Adipocyte (in vitro differentiated cells): ENCODE data around the gene KIAA1328.
A peak's percentile ranks its signal among the peaks of the same experiment; 100 is the strongest.
"Not testable (repeated sequence)": the region's sequence is repeated elsewhere in the genome, so short reads cannot be mapped to it uniquely, and the experiment has no call there.

Experiments
- DNase-seq: peaks from one replicate; pipeline ENCODE4 v3.0.0-alpha.2; 2015; ENCODE audit warnings: low read depth
- H3K27me3 ChIP-seq: replicated peaks from 2 replicates; pipeline ENCODE4 v1.7.0; 2013; ENCODE audit warnings: mild to moderate bottlenecking, low read length, moderate library complexity; ENCODE audit not compliant: control insufficient read depth, insufficient read depth
- H3K36me3 ChIP-seq: 2 replicates; pipeline ENCODE4 v1.7.0; 2013; ENCODE audit warnings: low read length, mild to moderate bottlenecking, moderate library complexity; ENCODE audit not compliant: control insufficient read depth, insufficient read depth, severe bottlenecking
- H3K4me1 ChIP-seq: 2 replicates; pipeline ENCODE4 v1.7.0; 2013; ENCODE audit warnings: mild to moderate bottlenecking, low read length, moderate library complexity; ENCODE audit not compliant: control insufficient read depth, insufficient read depth
- H3K4me3 ChIP-seq: 2 replicates; pipeline ENCODE4 v1.7.0; 2013; ENCODE audit warnings: mild to moderate bottlenecking, low read length, moderate library complexity
- H3K9ac ChIP-seq: 2 replicates; pipeline ENCODE4 v1.7.0; 2013; ENCODE audit warnings: mild to moderate bottlenecking, low read length, moderate library complexity
- H3K9me3 ChIP-seq: 2 replicates; pipeline ENCODE4 v1.7.0; 2013; ENCODE audit warnings: mild to moderate bottlenecking, low read length, moderate library complexity; ENCODE audit not compliant: control insufficient read depth

Gene KIAA1328

GRCh38 chr18:36811430-36811829 is 17.5 kb upstream of the KIAA1328 start:
- no peaks in the 10 kb centered on the region for H3K9me3 ChIP-seq
- H3K27me3 ChIP-seq: no peaks in the 10 kb centered on the region
- peaks cover 48% of the 10 kb centered on the region for H3K4me1 ChIP-seq
- peaks cover 14% of the 10 kb centered on the region for H3K36me3 ChIP-seq
- peak overlapping the region; percentile 55 for H3K4me3 ChIP-seq
- peak; percentile 48 for DNase-seq
- H3K9ac ChIP-seq: peak overlapping the region; percentile 60

GRCh38 chr18:36811955-36812354 is 17.0 kb upstream of the KIAA1328 start:
- peak; percentile 34 for DNase-seq
- Histone ChIP-seq H3K36me3 (peaks cover 17% of the 10 kb centered on the region), H3K9ac (peak overlapping the region; percentile 60), H3K27me3 (no peaks in the 10 kb centered on the region), H3K9me3 (no peaks in the 10 kb centered on the region), H3K4me1 (peaks cover 48% of the 10 kb centered on the region), H3K4me3 (peak overlapping the region; percentile 55)

- H3K4me3 ChIP-seq: no peak overlapping the region
- no peaks in the 10 kb centered on the region for H3K27me3 ChIP-seq
- DNase-seq: no peak
- H3K4me1 ChIP-seq: peaks cover 48% of the 10 kb centered on the region
- no peaks in the 10 kb centered on the region for H3K9me3 ChIP-seq
- no peak overlapping the region for H3K9ac ChIP-seq
- H3K36me3 ChIP-seq: peaks cover 16% of the 10 kb centered on the region
Measured at GRCh38 chr18:36812678-36813077, 16.2 kb upstream of the KIAA1328 start.

GRCh38 chr18:36813101-36813775 is 15.7 kb upstream of the KIAA1328 start:
- Histone ChIP-seq H3K27me3 (no peaks in the 10 kb centered on the region), H3K9ac (no peak overlapping the region), H3K4me1 (peaks cover 48% of the 10 kb centered on the region), H3K36me3 (peaks cover 20% of the 10 kb centered on the region), H3K4me3 (no peak overlapping the region), H3K9me3 (no peaks in the 10 kb centered on the region)
- no peak for DNase-seq

GRCh38 chr18:36813824-36814223 is 15.1 kb upstream of the KIAA1328 start:
- DNase-seq: no peak
- no peaks in the 10 kb centered on the region for H3K9me3 ChIP-seq
- H3K4me1 ChIP-seq: peaks cover 44% of the 10 kb centered on the region

GRCh38 chr18:36814994-36815393 is 13.9 kb upstream of the KIAA1328 start:
- Histone ChIP-seq H3K4me1 (peaks cover 38% of the 10 kb centered on the region), H3K9ac (no peak overlapping the region), H3K9me3 (no peaks in the 10 kb centered on the region), H3K27me3 (no peaks in the 10 kb centered on the region), H3K4me3 (no peak overlapping the region), H3K36me3 (peaks cover 26% of the 10 kb centered on the region)
- no peak for DNase-seq

More at GRCh38 chr18:36813824-36814223, 15.1 kb upstream of the KIAA1328 start:
- Histone ChIP-seq H3K4me3 (no peak overlapping the region), H3K9ac (no peak overlapping the region), H3K27me3 (no peaks in the 10 kb centered on the region), H3K36me3 (peaks cover 25% of the 10 kb centered on the region)

- H3K27me3 ChIP-seq, H3K9ac ChIP-seq, DNase-seq, H3K4me3 ChIP-seq, H3K9me3 ChIP-seq: not testable (repeated sequence)
- Histone ChIP-seq H3K36me3 (peaks cover 26% of the 10 kb centered on the region), H3K4me1 (peaks cover 28% of the 10 kb centered on the region)
Measured at GRCh38 chr18:36816096-36816495, 12.8 kb upstream of the KIAA1328 start.

- no peaks in the 10 kb centered on the region for H3K27me3 ChIP-seq
- H3K4me3 ChIP-seq: no peak overlapping the region
- H3K9me3 ChIP-seq: no peaks in the 10 kb centered on the region
- H3K4me1 ChIP-seq: peaks cover 19% of the 10 kb centered on the region
- no peak overlapping the region for H3K9ac ChIP-seq
- H3K36me3 ChIP-seq: peaks cover 26% of the 10 kb centered on the region
- no peak for DNase-seq
Measured at GRCh38 chr18:36817039-36817438, 11.9 kb upstream of the KIAA1328 start.

- no peak overlapping the region for H3K9ac ChIP-seq
- no peak for DNase-seq
- H3K4me1 ChIP-seq: peaks cover 3% of the 10 kb centered on the region
- no peak overlapping the region for H3K4me3 ChIP-seq
- H3K9me3 ChIP-seq: no peaks in the 10 kb centered on the region
- H3K36me3 ChIP-seq: peaks cover 26% of the 10 kb centered on the region
- H3K27me3 ChIP-seq: no peaks in the 10 kb centered on the region
Measured at GRCh38 chr18:36818652-36819051, 10.3 kb upstream of the KIAA1328 start.

GRCh38 chr18:36819621-36820020 is 9.3 kb upstream of the KIAA1328 start:
- Histone ChIP-seq H3K9me3 (no peaks in the 10 kb centered on the region), H3K4me3 (no peak overlapping the region), H3K4me1 (no peaks in the 10 kb centered on the region), H3K36me3 (peaks cover 26% of the 10 kb centered on the region), H3K9ac (no peak overlapping the region), H3K27me3 (no peaks in the 10 kb centered on the region)
- DNase-seq: no peak

- no peaks in the 10 kb centered on the region for H3K9me3 ChIP-seq
- no peak for DNase-seq
- H3K27me3 ChIP-seq: no peaks in the 10 kb centered on the region
- no peak overlapping the region for H3K4me3 ChIP-seq
- H3K4me1 ChIP-seq: no peaks in the 10 kb centered on the region
- no peak overlapping the region for H3K9ac ChIP-seq
- peaks cover 18% of the 10 kb centered on the region for H3K36me3 ChIP-seq
Measured at GRCh38 chr18:36821681-36822080, 7.2 kb upstream of the KIAA1328 start.

- H3K4me3 ChIP-seq: no peak overlapping the region
- H3K9me3 ChIP-seq: no peaks in the 10 kb centered on the region
- peaks cover 10% of the 10 kb centered on the region for H3K4me1 ChIP-seq
- no peaks in the 10 kb centered on the region for H3K27me3 ChIP-seq
- H3K36me3 ChIP-seq: no peaks in the 10 kb centered on the region
- no peak overlapping the region for H3K9ac ChIP-seq
- DNase-seq: no peak
Measured at GRCh38 chr18:36825526-36825925, 3.4 kb upstream of the KIAA1328 start.
